GM12892 (cell line): ENCODE measurements around the gene MEIOC.

Source experiments
- POLR2A ChIP-seq: IDR thresholded peaks from 2 replicates; pipeline ENCODE4 v1.6.1; 2011; ENCODE audit warnings: low read depth, low read length, control low read depth
- POLR2AphosphoS5 ChIP-seq: IDR thresholded peaks from 2 replicates; pipeline ENCODE4 v1.6.1; 2011; ENCODE audit warnings: low read depth, low read length, control low read depth
- TAF1 ChIP-seq: IDR thresholded peaks from 2 replicates; pipeline ENCODE4 v1.6.1; 2011; ENCODE audit warnings: low read depth, mild to moderate bottlenecking, control low read depth, low read length, borderline replicate concordance

- TF ChIP-seq POLR2AphosphoS5 (no peak), POLR2A (no peak), TAF1 (no peak)
Observed at GRCh38 chr17:44688675-44689476, 32.6 kb downstream of the MEIOC start.
